Endodermal cell (in vitro differentiated cells): ENCODE results near the gene HK3. TPM values are rescaled to one million over a fixed set of nuclear protein-coding genes. Genes with fewer than 3 reads are reported as not detected.

Source experiments
- DNase-seq: peaks from one replicate; pipeline ENCODE4 v3.0.0-alpha.2; 2017
- H3K27ac ChIP-seq: 2 replicates; pipeline ENCODE4 v1.5.1; 2013; ENCODE audit warnings: mild to moderate bottlenecking, low read depth, low read length, moderate library complexity
- H3K27me3 ChIP-seq: 2 replicates; pipeline ENCODE4 v1.6.1; 2013; ENCODE audit warnings: mild to moderate bottlenecking, low read length, moderate library complexity; ENCODE audit not compliant: insufficient read depth, control insufficient read depth, poor library complexity, severe bottlenecking
- H3K36me3 ChIP-seq: 2 replicates; pipeline ENCODE4 v1.7.0; 2013; ENCODE audit warnings: mild to moderate bottlenecking, low read length, moderate library complexity; ENCODE audit not compliant: control insufficient read depth, insufficient read depth
- H3K4me1 ChIP-seq: one replicate; pipeline ENCODE4 v1.7.0; 2013; ENCODE audit warnings: low read length; ENCODE audit not compliant: control insufficient read depth, insufficient read depth
- H3K4me3 ChIP-seq: 2 replicates; pipeline ENCODE4 v1.5.1; 2013; ENCODE audit warnings: mild to moderate bottlenecking, low read length, moderate library complexity
- H3K9ac ChIP-seq: 2 replicates; pipeline ENCODE4 v1.6.1; 2013; ENCODE audit warnings: mild to moderate bottlenecking, low read length, moderate library complexity; ENCODE audit not compliant: poor library complexity, severe bottlenecking; ENCODE audit errors: extremely low read depth
- H3K9me3 ChIP-seq: 2 replicates; pipeline ENCODE4 v1.6.1; 2013; ENCODE audit warnings: mild to moderate bottlenecking, low read length, moderate library complexity; ENCODE audit not compliant: control insufficient read depth
- H3K27ac Mint-ChIP-seq: 2 replicates; pipeline ENCODE4 v1.8.0; 2020; ENCODE audit warnings: mixed read lengths
- H3K27me3 Mint-ChIP-seq: 2 replicates; pipeline ENCODE4 v1.8.0; 2021; ENCODE audit warnings: mild to moderate bottlenecking, mixed read lengths; ENCODE audit not compliant: insufficient read depth
- H3K36me3 Mint-ChIP-seq: 2 replicates; pipeline ENCODE4 v1.8.0; 2020; ENCODE audit warnings: low read depth, mixed read lengths
- H3K4me1 Mint-ChIP-seq: 2 replicates; pipeline ENCODE4 v1.8.0; 2020; ENCODE audit warnings: mixed read lengths
- H3K4me3 Mint-ChIP-seq: 2 replicates; pipeline ENCODE4 v1.8.0; 2020; ENCODE audit warnings: mild to moderate bottlenecking, moderate library complexity, mixed read lengths
- H3K9me3 Mint-ChIP-seq: 2 replicates; pipeline ENCODE4 v1.8.0; 2020; ENCODE audit warnings: mild to moderate bottlenecking, mixed read lengths
- WGBS, 2 experiments: methylation state at CpG; one replicate each; pipeline versions ENCODE4 v1.1.5 to v1.1.7; 2013; ENCODE audit warnings: missing lambda C conversion rate in 2 of 2, mixed read lengths in 1 of 2; ENCODE audit not compliant: insufficient coverage in 1 of 2, insufficient read length in 1 of 2; 5-methylcytosine and 5-hydroxymethylcytosine counted together
- total RNA-seq, 2 donors: library from RNA; stranded (reverse); fragmentation: NEBNext Ultra II Directional in 1 of 2; extraction: Animal tissue kit (Norgen Biotek cat#: 25700) in 1 of 2; gene quantifications; 2 replicates in 1 of 2; 3 replicates in 1 of 2; pipeline ENCODE4 v1.2.1, GENCODE V29; 2021
- TF ChIP-seq, protein P1 (sequence below): fragments of 200-600 bp; sonication (generic); conservative IDR thresholded peaks from 2 replicates; pipeline ENCODE4 v1.5.0; 2021; ENCODE audit warnings: antibody characterized with exemption, mild to moderate bottlenecking

The HK3 gene
- total RNA-seq, 2 donors from 2014 or later, result 0.55 TPM; not detected in 1

DNA sequence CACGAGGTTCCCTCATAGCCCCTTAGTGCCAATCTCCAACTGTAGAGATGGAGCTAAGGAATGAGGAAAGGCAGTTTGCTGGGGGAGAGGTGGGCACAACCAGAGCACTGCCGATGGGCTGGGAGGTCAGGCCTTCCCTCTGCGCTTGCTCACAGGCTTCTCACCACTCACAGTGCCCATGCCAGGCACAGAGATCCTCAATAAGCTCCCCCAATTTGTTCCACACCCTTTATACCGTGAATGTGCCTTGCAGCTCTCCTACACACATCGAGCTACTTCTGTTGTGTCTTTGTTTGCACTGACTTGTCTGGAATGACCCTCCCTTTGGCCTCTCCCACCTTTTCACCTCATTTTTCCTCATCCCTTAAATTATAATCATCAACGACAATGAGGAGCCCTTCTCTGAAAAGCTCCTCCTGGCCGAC lies 1.6 kb upstream of the HK3 start:
- Mint-ChIP-seq H3K9me3 (no peaks in the 10 kb centered on the region), H3K36me3 (peaks cover 26% of the 10 kb centered on the region), H3K27me3 (no peaks in the 10 kb centered on the region), H3K4me1 (peaks cover 24% of the 10 kb centered on the region), H3K27ac (no peak overlapping the region), H3K4me3 (no peak overlapping the region)
- Histone ChIP-seq H3K4me1 (peaks cover 6% of the 10 kb centered on the region), H3K4me3 (no peak overlapping the region), H3K27me3 (no peaks in the 10 kb centered on the region), H3K9me3 (no peaks in the 10 kb centered on the region), H3K9ac (no peak overlapping the region), H3K27ac (no peak overlapping the region), H3K36me3 (peaks cover 41% of the 10 kb centered on the region)
- TF ChIP-seq, protein P1, sequence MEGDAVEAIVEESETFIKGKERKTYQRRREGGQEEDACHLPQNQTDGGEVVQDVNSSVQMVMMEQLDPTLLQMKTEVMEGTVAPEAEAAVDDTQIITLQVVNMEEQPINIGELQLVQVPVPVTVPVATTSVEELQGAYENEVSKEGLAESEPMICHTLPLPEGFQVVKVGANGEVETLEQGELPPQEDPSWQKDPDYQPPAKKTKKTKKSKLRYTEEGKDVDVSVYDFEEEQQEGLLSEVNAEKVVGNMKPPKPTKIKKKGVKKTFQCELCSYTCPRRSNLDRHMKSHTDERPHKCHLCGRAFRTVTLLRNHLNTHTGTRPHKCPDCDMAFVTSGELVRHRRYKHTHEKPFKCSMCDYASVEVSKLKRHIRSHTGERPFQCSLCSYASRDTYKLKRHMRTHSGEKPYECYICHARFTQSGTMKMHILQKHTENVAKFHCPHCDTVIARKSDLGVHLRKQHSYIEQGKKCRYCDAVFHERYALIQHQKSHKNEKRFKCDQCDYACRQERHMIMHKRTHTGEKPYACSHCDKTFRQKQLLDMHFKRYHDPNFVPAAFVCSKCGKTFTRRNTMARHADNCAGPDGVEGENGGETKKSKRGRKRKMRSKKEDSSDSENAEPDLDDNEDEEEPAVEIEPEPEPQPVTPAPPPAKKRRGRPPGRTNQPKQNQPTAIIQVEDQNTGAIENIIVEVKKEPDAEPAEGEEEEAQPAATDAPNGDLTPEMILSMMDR, result no peak
- WGBS, 2 experiments, result 92 to 95% methylated on average over 3 to 7 of the region's 7 CpGs
- DNase-seq, result no peak

DNA sequence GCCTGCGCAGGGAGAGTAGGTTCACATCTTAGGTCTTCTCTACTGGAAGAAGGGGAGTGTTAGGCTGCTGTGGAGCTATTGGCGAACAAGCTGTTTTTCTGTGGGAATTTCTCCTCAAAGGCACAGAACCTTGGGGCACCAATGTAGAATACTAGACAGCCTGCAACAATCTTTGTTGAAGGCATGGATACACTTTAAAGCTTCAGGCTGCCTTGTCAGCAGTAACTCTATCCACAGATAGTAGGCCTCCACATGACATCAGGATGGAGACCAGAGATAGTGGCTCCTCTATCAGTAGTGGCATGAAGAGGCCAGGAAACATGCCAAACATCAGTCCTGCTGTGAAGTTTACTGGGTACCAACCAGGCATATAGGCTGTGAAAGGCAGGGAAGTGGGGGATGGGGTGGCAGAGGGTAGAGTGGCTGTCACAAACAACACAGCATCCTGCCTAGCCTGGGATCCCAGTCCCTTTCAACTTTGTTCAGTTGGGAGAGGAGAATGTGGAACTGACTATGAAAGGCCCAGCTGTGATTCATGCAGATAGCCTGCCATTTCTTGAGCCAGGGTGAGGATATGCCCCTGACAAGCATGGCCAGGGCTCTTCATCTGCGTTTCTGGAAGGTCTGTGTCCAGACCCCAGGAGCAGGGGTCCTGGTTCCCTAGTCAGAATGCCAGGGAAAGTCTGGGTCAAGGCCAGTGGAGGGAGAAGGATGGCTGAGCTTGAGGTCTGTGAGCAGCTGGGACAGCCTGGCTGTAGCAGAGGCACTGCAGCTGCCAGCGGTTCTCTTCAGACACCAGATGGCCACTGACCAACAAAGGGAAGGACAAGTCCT lies 1.0 kb upstream of the HK3 start:
- no peak overlapping the region for H3K4me3 Mint-ChIP-seq
- H3K27ac ChIP-seq, result no peak overlapping the region
- 95 to 96% methylated on average over 3 to 4 of the region's 4 CpGs for WGBS, 2 experiments
- no peaks in the 10 kb centered on the region for H3K27me3 ChIP-seq
- no peak overlapping the region for H3K9ac ChIP-seq
- peaks cover 19% of the 10 kb centered on the region for H3K36me3 Mint-ChIP-seq
- no peaks in the 10 kb centered on the region for H3K9me3 ChIP-seq
- DNase-seq, result peak; percentile 51
- no peaks in the 10 kb centered on the region for H3K27me3 Mint-ChIP-seq
- H3K4me1 ChIP-seq, result peaks cover 3% of the 10 kb centered on the region
- H3K36me3 ChIP-seq, result peaks cover 34% of the 10 kb centered on the region
- H3K4me1 Mint-ChIP-seq, result peaks cover 22% of the 10 kb centered on the region
- TF ChIP-seq, protein P1, result no peak
- H3K4me3 ChIP-seq, result no peak overlapping the region
- no peaks in the 10 kb centered on the region for H3K9me3 Mint-ChIP-seq
- no peak overlapping the region for H3K27ac Mint-ChIP-seq

DNA sequence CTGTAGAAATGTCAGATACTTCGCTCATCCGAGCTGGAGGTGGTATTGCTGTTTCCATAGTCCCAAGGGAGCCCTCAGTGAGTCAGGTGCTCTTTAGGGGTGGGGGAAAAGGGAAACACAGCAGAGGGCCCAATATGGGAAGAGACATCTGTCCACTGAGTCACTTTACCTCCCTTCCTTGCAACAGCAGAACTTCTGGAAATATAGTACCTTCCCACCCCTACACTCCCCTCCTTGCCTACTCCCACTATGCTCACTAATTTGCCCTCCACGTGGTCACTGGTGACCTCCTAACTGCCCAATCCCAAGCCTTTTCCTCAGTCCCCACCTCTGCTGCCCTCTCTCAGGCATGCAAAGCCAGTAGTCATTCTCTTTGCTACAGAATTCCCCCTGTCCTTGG lies 1.9 kb downstream of the HK3 start:
- no peaks in the 10 kb centered on the region for H3K27me3 Mint-ChIP-seq
- H3K36me3 ChIP-seq, result peaks cover 5% of the 10 kb centered on the region
- TF ChIP-seq, protein P1, result no peak
- 76 to 79% methylated on average over 3 of the region's 3 CpGs for WGBS, 2 experiments
- peaks cover 4% of the 10 kb centered on the region for H3K4me1 Mint-ChIP-seq
- H3K4me3 Mint-ChIP-seq, result no peak overlapping the region
- no peak overlapping the region for H3K9ac ChIP-seq
- no peaks in the 10 kb centered on the region for H3K9me3 ChIP-seq
- H3K4me1 ChIP-seq, result no peaks in the 10 kb centered on the region
- H3K27me3 ChIP-seq, result no peaks in the 10 kb centered on the region
- H3K4me3 ChIP-seq, result no peak overlapping the region
- no peak for DNase-seq
- H3K27ac ChIP-seq, result no peak overlapping the region
- H3K9me3 Mint-ChIP-seq, result no peaks in the 10 kb centered on the region
- H3K27ac Mint-ChIP-seq, result no peak overlapping the region
- H3K36me3 Mint-ChIP-seq, result peaks cover 7% of the 10 kb centered on the region
